ENCODE results near the gene JMJD7.

GRCh38 chr15:41827880-41828806, at the start of gene JMJD7:
- peak in 1 of 11 experiments; percentile 34 for TF ChIP-seq CTCF (IDR thresholded peaks at IDR 0.05 in 8 of 11, conservative IDR thresholded peaks at IDR 0.05 in 3 of 11)
- TF ChIP-seq POLR2AphosphoS5 (IDR thresholded peaks at IDR 0.05), result peak; percentile 87 to 92 (median 90)
